HepG2 (cell line): ENCODE measurements around the gene PITHD1. TPM values are rescaled to one million over a fixed set of nuclear protein-coding genes. Genes with fewer than 3 reads are reported as not detected.

Experiments
- BRF2 ChIP-seq: sonication (generic); formaldehyde crosslinking; IDR thresholded peaks from 2 replicates; pipeline ENCODE4 v1.8.1; 2022; ENCODE audit warnings: mild to moderate bottlenecking, missing genetic modification reagents
- CEBPG ChIP-seq: IDR thresholded peaks from 2 replicates; pipeline ENCODE4 v1.6.1; 2016
- HDAC2 ChIP-seq: sonication (generic); formaldehyde crosslinking; IDR thresholded peaks from 2 replicates; pipeline ENCODE4 v1.4.0; 2020; ENCODE audit warnings: missing genetic modification reagents
- IRX3 ChIP-seq: sonication (generic); formaldehyde crosslinking; IDR thresholded peaks from 2 replicates; pipeline ENCODE4 v1.8.1; 2023; ENCODE audit warnings: mild to moderate bottlenecking, low read depth, missing genetic modification reagents, borderline replicate concordance
- JUN ChIP-seq: sonication (generic); formaldehyde crosslinking; IDR thresholded peaks from 2 replicates; pipeline ENCODE4 v1.4.0; 2020; ENCODE audit warnings: mild to moderate bottlenecking, missing genetic modification reagents
- KDM1A ChIP-seq: IDR thresholded peaks from 2 replicates; pipeline ENCODE4 v1.6.1; 2016; ENCODE audit warnings: missing compliant biosample characterization
- KMT2B ChIP-seq: IDR thresholded peaks from 2 replicates; pipeline ENCODE4 v1.6.1; 2016; ENCODE audit warnings: missing genetic modification reagents, missing compliant biosample characterization
- MLLT10 ChIP-seq: sonication (generic); formaldehyde crosslinking; IDR thresholded peaks from 2 replicates; pipeline ENCODE4 v1.4.0; 2020; ENCODE audit warnings: missing genetic modification reagents
- NFKB2 ChIP-seq: sonication (generic); formaldehyde crosslinking; IDR thresholded peaks from 2 replicates; pipeline ENCODE4 v1.4.0; 2020; ENCODE audit warnings: missing genetic modification reagents, borderline replicate concordance
- NFRKB ChIP-seq: fragments of 450-650 bp; IDR thresholded peaks from 2 replicates; pipeline ENCODE4 v1.6.1; 2017
- NR2F1 ChIP-seq, 2 experiments: fragments of 450-650 bp in 1 of 2; formaldehyde crosslinking in 1 of 2; IDR thresholded peaks; 2 replicates each; pipeline versions ENCODE4 v1.5.0 to v1.6.1; 2016 to 2020; ENCODE audit warnings: mild to moderate bottlenecking in 1 of 2, missing compliant biosample characterization in 1 of 2, missing genetic modification reagents in 1 of 2, moderate library complexity in 1 of 2
- REL ChIP-seq: sonication (generic); formaldehyde crosslinking; conservative IDR thresholded peaks from 2 replicates; pipeline ENCODE4 v1.8.0; 2022; ENCODE audit warnings: mild to moderate bottlenecking, missing genetic modification reagents, moderate library complexity
- ZFY ChIP-seq: sonication (generic); formaldehyde crosslinking; IDR thresholded peaks from 2 replicates; pipeline ENCODE4 v1.4.0; 2020; ENCODE audit warnings: missing genetic modification reagents
- ZMAT3 ChIP-seq: sonication (generic); formaldehyde crosslinking; conservative IDR thresholded peaks from 2 replicates; pipeline ENCODE4 v1.7.0; 2021; ENCODE audit warnings: missing genetic modification reagents
- ZNF138 ChIP-seq: sonication (generic); formaldehyde crosslinking; IDR thresholded peaks from 2 replicates; pipeline ENCODE4 v1.5.0; 2020; ENCODE audit warnings: mild to moderate bottlenecking, low read depth, missing genetic modification reagents
- ZNF207 ChIP-seq: fragments of 450-650 bp; IDR thresholded peaks from 2 replicates; pipeline ENCODE4 v1.6.1; 2016; ENCODE audit warnings: antibody characterized with exemption, borderline replicate concordance
- ZNF460 ChIP-seq: sonication (generic); formaldehyde crosslinking; IDR thresholded peaks from 2 replicates; pipeline ENCODE4 v1.5.1; 2020; ENCODE audit warnings: missing genetic modification reagents, mild to moderate bottlenecking, borderline replicate concordance
- ZNF558 ChIP-seq: sonication (generic); formaldehyde crosslinking; IDR thresholded peaks from 2 replicates; pipeline ENCODE4 v1.9.0; 2022; ENCODE audit warnings: mild to moderate bottlenecking, missing genetic modification reagents, borderline replicate concordance
- ZNF576 ChIP-seq: sonication (generic); formaldehyde crosslinking; IDR thresholded peaks from 2 replicates; pipeline ENCODE4 v1.4.0; 2020; ENCODE audit warnings: mild to moderate bottlenecking, missing genetic modification reagents
- polyA plus RNA-seq, 8 experiments: library from polyadenylated mRNA; depleted of rRNA in 3 of 8; stranded (reverse) in 7 of 8; unstranded in 1 of 8; fragments of >200 nt; fragmentation: Illumina TruSeq in 4 of 8; extraction: Trizol in 4 of 8; gene quantifications; 2 replicates each; pipeline versions ENCODE4 v1.2.1 to v1.2.3, GENCODE V29; 2011 to 2016; ENCODE audit warnings: low read depth in 4 of 8, missing spikeins in 1 of 8, mixed read lengths in 1 of 8; ENCODE audit not compliant: insufficient read depth in 1 of 8
- total RNA-seq, 5 experiments: library from RNA; depleted of rRNA; stranded (reverse); fragments of >200 nt; fragmentation: Illumina TruSeq; extraction: Trizol; gene quantifications; 2 replicates each; pipeline ENCODE4 v1.2.3, GENCODE V29; 2016; ENCODE audit warnings: low read depth in 1 of 5
- TF ChIP-seq, protein P1 (sequence below): sonication (generic); formaldehyde crosslinking; IDR thresholded peaks from 2 replicates; pipeline ENCODE4 v1.4.0; 2020; ENCODE audit warnings: missing genetic modification reagents, borderline replicate concordance
- TF ChIP-seq, protein P2 (sequence below): sonication (generic); formaldehyde crosslinking; IDR thresholded peaks from 2 replicates; pipeline ENCODE4 v1.5.0; 2020; ENCODE audit warnings: mild to moderate bottlenecking, missing genetic modification reagents, borderline replicate concordance

PITHD1 gene
- total and polyA plus RNA-seq, 2 of the 13 experiments (the other 11 are each of a cell fraction or from before 2014, with no cell fraction given): 28.0 to 37.3 TPM

- TF ChIP-seq, protein P1, sequence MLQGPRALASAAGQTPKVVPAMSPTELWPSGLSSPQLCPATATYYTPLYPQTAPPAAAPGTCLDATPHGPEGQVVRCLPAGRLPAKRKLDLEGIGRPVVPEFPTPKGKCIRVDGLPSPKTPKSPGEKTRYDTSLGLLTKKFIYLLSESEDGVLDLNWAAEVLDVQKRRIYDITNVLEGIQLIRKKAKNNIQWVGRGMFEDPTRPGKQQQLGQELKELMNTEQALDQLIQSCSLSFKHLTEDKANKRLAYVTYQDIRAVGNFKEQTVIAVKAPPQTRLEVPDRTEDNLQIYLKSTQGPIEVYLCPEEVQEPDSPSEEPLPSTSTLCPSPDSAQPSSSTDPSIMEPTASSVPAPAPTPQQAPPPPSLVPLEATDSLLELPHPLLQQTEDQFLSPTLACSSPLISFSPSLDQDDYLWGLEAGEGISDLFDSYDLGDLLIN: no peak; the same call in 1 of the 2 replicates
- TF ChIP-seq ZMAT3 (CRISPR knock-in tag) (0 out of 2 replicates have a peak, but pooled peaks have one; percentile 23), IRX3 (no peak), HDAC2 (CRISPR knock-in tag) (no peak; the same call in 1 of the 2 replicates), KDM1A (CRISPR knock-in tag) (no peak), JUN (CRISPR knock-in tag) (no peak; the same call in 1 of the 2 replicates), NFRKB (no peak), ZNF207 (no peak), CEBPG (CRISPR knock-in tag) (peak; percentile 19; the same call in 1 of the 2 replicates), ZNF576 (CRISPR knock-in tag) (no peak), NR2F1 (CRISPR knock-in tag; IDR thresholded peaks at IDR 0.05) (no peak; a peak in 1 of 4 replicates), REL (CRISPR knock-in tag) (0 out of 2 replicates have a peak, but pooled peaks have one; percentile 30), BRF2 (CRISPR knock-in tag) (peak; percentile 7; the same call in 1 of the 2 replicates), MLLT10 (CRISPR knock-in tag) (no peak), ZNF460 (CRISPR knock-in tag) (no peak), ZNF138 (CRISPR knock-in tag) (peak; percentile 34; the same call in 1 of the 2 replicates), NFKB2 (no peak), KMT2B (CRISPR knock-in tag) (peak; percentile 79), ZFY (CRISPR knock-in tag) (peak; percentile 64), ZNF558 (CRISPR knock-in tag) (0 out of 2 replicates have a peak, but pooled peaks have one; percentile 20)
- TF ChIP-seq, protein P2, sequence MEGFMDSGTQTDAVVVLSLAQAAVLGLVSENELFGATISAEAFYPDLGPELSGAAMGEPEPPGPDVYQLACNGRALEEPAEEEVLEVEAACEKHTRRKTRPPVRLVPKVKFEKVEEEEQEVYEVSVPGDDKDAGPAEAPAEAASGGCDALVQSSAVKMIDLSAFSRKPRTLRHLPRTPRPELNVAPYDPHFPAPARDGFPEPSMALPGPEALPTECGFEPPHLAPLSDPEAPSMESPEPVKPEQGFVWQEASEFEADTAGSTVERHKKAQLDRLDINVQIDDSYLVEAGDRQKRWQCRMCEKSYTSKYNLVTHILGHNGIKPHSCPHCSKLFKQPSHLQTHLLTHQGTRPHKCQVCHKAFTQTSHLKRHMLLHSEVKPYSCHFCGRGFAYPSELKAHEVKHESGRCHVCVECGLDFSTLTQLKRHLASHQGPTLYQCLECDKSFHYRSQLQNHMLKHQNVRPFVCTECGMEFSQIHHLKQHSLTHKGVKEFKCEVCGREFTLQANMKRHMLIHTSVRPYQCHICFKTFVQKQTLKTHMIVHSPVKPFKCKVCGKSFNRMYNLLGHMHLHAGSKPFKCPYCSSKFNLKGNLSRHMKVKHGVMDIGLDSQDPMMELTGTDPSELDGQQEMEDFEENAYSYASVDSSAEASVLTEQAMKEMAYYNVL (CRISPR knock-in tag): no peak
These were observed 22.5 kb downstream of the PITHD1 start, which contains the start of gene GALE (continued) for GRCh38 chr1:23800400-23801337.
